SJCRH30 (cell line): ENCODE measurements around the gene CRACR2A. TPM values are rescaled to one million over a fixed set of nuclear protein-coding genes. Genes with fewer than 3 reads are reported as not detected.

ENCODE experiments used
- DNase-seq, 2 experiments: peaks; one replicate each; pipeline ENCODE4 v3.0.0-alpha.2; 2015 to 2020
- H3K27ac ChIP-seq: fragments of 250-450 bp; sonication (Bioruptor Pico); 2 replicates; pipeline ENCODE4 v1.5.1; 2020; ENCODE audit warnings: mild to moderate bottlenecking, moderate library complexity
- H3K27me3 ChIP-seq: fragments of 250-450 bp; sonication (Bioruptor Pico); 2 replicates; pipeline ENCODE4 v1.5.1; 2020; ENCODE audit warnings: mild to moderate bottlenecking, moderate library complexity
- H3K36me3 ChIP-seq: fragments of 250-450 bp; sonication (Bioruptor Pico); 2 replicates; pipeline ENCODE4 v1.5.1; 2020; ENCODE audit warnings: mild to moderate bottlenecking, moderate library complexity
- H3K4me1 ChIP-seq: fragments of 250-450 bp; sonication (Bioruptor Pico); 2 replicates; pipeline ENCODE4 v1.5.1; 2020; ENCODE audit warnings: mild to moderate bottlenecking, moderate library complexity
- H3K4me3 ChIP-seq: fragments of 250-450 bp; sonication (Bioruptor Pico); 2 replicates; pipeline ENCODE4 v1.5.1; 2020; ENCODE audit warnings: mild to moderate bottlenecking, moderate library complexity
- H3K9me3 ChIP-seq: fragments of 250-450 bp; sonication (Bioruptor Pico); replicated peaks from 2 replicates; pipeline ENCODE4 v1.5.1; 2020; ENCODE audit warnings: mild to moderate bottlenecking, moderate library complexity
- total RNA-seq: library from RNA; depleted of rRNA; stranded (reverse); fragments of >200 nt; shearing (Covaris generic); gene quantifications from 2 replicates; pipeline ENCODE4 v1.2.3, GENCODE V29; 2014

CRACR2A gene
- total RNA-seq, 1 experiment from 2014 or later = 16.1 TPM

DNA sequence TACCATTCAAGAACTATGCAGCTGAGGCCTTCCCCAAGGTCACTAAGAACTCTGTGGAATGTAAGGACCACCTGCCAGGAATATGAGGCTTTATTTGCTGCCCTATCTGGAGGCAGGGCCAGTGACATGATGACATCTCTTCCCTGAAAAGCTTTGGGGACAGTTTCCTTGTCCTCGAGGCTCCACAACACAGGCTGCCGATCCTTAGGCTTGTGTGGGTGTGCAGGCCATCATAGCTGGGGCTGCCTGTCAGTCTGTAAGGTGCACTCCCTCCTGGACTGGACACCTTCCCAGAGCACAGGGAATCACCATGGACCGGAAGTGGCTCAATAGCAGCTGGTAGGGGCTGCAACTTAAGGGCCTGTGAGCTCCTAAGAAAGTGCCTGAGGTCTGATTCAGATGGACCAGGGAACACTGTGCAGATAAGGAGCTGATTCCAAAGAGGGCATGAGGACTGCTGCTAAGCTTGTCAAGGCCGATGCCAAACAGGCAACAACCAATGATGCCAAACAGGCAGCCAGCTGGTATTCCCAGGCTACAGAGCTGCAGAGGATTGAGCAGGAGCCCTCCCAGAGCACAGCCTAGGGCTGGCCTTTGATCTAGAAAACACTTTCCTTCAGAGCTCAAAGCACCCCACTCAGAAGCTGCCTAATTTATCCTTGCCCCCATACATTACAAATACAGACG, 84.3 kb downstream of the CRACR2A start:
- no peak for DNase-seq
- no peak overlapping the region for H3K27ac ChIP-seq
- no peaks in the 10 kb centered on the region for H3K27me3 ChIP-seq
- no peaks in the 10 kb centered on the region for H3K4me1 ChIP-seq
- no peak overlapping the region for H3K4me3 ChIP-seq
- H3K36me3 ChIP-seq = no peaks in the 10 kb centered on the region
- H3K9me3 ChIP-seq = no peaks in the 10 kb centered on the region

DNA sequence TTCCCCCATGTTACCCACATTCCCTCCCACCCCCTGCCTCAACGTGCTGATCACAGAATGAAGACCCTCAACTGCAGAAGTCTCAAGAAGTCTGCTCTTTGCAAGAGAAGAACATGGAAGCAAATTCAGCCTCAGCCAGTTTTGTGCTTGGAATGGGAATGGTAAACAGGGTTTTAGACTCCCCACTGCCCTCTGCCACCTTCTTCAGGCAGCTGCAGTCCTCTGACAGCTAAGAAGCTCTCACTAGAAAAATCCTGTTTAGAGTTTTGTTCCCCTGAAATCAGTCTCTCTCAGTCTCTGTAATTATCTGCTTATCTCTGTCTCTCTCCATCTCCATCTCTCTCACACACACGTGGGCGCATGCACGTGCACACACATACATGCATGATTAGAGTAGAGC, 85.4 kb downstream of the CRACR2A start:
- Histone ChIP-seq H3K27me3 (no peaks in the 10 kb centered on the region), H3K4me1 (no peaks in the 10 kb centered on the region), H3K36me3 (no peaks in the 10 kb centered on the region), H3K4me3 (no peak overlapping the region), H3K9me3 (no peaks in the 10 kb centered on the region), H3K27ac (no peak overlapping the region)
- DNase-seq = no peak

DNA sequence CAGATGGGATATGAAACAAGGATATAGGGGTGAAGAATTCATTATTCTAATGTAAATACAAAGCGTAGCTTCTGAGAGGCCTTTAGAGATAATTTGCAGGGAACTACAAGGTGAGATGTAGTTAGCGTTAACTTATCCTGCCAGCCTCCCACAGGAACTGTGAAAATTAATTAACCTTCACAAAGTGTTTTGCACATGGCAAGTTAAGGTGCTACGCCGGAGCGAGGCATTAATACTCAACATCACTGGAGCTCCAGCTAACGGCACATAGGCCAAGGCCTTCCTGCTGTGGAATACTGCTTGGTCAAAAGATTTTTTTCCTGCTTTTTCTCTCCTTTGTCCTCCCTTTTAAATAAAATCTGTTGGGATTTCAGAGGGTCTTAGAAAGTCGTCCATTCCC, 86.5 kb downstream of the CRACR2A start:
- no peak for DNase-seq
- no peak overlapping the region for H3K4me3 ChIP-seq
- H3K36me3 ChIP-seq = no peaks in the 10 kb centered on the region
- H3K27me3 ChIP-seq = no peaks in the 10 kb centered on the region
- H3K27ac ChIP-seq = no peak overlapping the region
- no peaks in the 10 kb centered on the region for H3K4me1 ChIP-seq
- no peaks in the 10 kb centered on the region for H3K9me3 ChIP-seq

DNA sequence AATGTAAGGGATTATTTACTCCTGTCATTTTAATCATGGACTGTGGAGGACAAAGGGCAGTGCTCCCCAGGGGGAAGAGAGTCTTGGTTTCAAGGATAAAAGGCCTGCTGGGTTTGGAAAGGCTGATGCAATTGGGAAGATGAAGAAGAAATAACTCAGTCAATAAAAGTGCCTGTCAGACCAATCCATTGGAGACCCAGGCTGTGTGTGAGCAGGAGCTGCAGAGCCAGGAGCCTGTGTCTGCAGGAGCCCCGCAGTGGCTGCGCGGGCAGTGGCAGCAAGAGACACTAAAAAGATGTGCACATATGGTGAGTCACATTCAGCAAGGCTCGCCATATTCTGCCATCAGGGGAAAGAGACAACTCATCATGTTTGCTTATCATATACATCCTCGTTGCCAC, 90.4 kb downstream of the CRACR2A start:
- Histone ChIP-seq H3K27ac (no peak overlapping the region), H3K36me3 (no peaks in the 10 kb centered on the region; the same call in none of the 2 replicates), H3K4me1 (no peaks in the 10 kb centered on the region), H3K4me3 (no peak overlapping the region), H3K27me3 (no peaks in the 10 kb centered on the region), H3K9me3 (no peaks in the 10 kb centered on the region)
- DNase-seq = no peak

DNA sequence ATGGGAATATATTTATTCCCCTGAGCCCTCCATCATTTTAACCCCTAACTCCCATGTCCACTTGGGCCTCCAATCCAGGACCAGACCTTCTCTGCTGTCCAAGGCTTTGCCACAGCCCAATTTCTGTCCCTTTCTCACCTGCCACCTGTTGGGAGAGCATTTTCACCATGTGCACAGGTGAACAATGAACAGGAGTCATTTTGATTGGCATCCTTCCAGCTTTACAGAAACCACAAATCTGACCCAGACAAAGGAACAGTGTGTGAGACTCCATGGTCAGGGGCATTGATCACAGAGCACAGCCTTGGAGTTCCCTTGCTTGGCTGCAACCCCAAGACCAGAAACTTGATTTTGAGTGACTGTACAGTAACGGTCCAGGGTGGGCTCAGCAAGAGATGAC, 91.9 kb downstream of the CRACR2A start:
- H3K9me3 ChIP-seq = no peaks in the 10 kb centered on the region
- peak in 1 of 2 experiments; percentile 34 for DNase-seq
- H3K4me1 ChIP-seq = no peaks in the 10 kb centered on the region
- no peak overlapping the region for H3K27ac ChIP-seq
- no peaks in the 10 kb centered on the region; the same call in none of the 2 replicates for H3K36me3 ChIP-seq
- no peaks in the 10 kb centered on the region for H3K27me3 ChIP-seq
- no peak overlapping the region for H3K4me3 ChIP-seq

DNA sequence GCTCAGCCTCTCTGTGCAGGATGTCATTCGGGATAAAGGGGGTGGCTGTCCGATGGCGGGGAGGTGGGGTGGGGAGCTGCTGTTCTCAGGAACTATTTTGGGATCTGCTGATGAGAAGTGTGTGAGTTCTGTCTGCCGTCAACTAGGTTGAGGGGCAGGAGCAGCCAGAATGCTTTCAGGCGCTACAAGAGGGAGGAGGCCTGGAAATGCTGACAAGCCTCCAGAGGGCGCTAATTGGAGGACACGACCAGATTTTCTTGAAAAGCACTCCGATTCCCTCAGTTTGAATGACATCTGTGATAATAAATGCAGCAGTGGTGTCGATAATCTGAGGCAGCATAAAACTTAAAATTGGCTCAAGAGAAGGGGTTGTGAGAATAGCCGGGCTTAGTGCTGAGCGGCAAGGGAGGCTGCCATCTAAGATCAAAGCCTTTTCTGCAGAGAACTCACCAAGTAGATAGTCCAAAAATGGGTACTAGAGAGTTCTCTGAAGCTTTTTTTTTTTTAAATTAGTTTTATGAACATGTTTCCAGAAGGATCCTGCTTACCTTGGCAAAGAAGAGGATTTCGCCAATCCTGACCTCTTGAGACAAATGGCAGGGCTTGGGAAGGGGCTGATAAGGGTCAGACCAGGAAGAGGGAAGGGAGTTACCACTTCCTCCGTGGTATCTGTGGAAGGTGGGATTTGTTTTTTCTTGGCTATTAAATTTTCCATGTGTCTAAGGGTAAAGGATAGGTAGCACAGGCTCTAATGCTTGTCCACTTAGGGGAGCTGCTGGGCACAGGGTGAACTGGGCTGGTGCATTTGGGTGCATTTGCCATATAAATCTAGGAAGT, 94.4 kb downstream of the CRACR2A start:
- DNase-seq = peak; percentile 21 to 48

DNA sequence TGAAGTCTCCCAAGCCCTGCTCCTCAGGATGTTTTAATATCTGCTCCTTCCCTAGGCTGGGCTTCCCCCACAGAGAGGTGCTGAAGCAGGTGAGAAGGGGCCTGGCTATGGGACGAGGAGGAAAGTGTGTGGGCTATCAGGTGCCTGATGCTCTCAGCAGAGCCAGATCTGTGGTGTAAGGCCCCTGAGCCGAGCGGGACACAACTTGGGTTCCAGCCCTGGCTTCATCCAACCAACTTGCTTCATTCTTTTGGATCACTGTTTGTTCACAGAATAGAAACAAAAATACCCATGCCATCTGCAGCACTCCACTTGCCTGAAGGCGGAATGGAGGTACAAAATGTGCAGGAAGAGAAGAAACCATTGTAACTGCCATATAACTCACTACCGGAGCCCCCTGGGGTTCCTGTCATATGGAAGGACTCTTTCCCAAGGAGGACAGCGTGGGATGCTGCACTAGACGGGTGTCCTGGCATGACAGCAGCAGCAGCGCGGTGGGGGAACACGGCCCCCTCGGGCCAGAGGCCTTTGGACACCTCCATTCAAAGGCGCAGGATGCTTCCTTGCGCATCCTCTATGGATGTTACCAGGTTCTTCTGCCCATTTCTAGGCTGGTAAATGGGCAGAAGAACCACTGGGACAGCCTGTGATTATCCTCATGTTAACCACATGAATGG, 95.8 kb downstream of the CRACR2A start:
- H3K27ac ChIP-seq = no peak overlapping the region
- no peaks in the 10 kb centered on the region for H3K27me3 ChIP-seq
- H3K36me3 ChIP-seq = no peaks in the 10 kb centered on the region; the same call in none of the 2 replicates
- H3K4me1 ChIP-seq = no peaks in the 10 kb centered on the region
- DNase-seq = no peak
- no peaks in the 10 kb centered on the region for H3K9me3 ChIP-seq
- no peak overlapping the region for H3K4me3 ChIP-seq

More for the DNA sequence above, 94.4 kb downstream of the CRACR2A start:
- Histone ChIP-seq H3K4me1 (no peaks in the 10 kb centered on the region), H3K4me3 (no peak overlapping the region), H3K27ac (no peak overlapping the region), H3K36me3 (no peaks in the 10 kb centered on the region; the same call in none of the 2 replicates), H3K9me3 (no peaks in the 10 kb centered on the region), H3K27me3 (no peaks in the 10 kb centered on the region)

DNA sequence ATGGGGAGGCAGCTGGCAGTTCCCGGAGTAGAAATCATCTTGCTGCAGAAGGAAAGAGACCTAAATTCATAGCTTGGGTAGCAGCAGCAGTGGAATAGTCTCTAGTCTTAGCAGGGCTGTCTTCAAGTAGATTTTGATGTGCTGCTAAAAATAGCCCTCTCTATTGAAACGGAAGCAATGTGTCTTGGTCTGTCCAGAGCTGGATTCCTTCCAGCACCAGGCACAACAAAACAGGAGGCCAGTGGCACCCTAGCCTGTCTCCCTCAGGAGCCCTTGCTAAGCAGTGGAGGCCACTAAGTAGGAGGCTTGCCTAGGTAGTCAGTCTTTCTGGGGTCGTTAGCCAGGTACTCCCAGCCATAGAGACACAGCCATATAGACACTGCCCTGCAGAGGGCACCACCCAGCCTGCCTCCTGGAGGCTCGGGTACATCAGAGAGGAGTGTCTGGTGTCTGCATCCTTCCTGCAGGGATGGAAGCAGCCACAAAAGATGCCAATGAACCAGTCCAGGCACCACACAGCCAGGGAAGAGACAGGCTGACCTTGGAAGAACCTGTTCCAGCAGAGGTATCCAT, 97.5 kb downstream of the CRACR2A start:
- H3K4me3 ChIP-seq = no peak overlapping the region
- H3K4me1 ChIP-seq = no peaks in the 10 kb centered on the region
- no peak overlapping the region for H3K27ac ChIP-seq
- H3K9me3 ChIP-seq = no peaks in the 10 kb centered on the region
- no peaks in the 10 kb centered on the region; the same call in 1 of the 2 replicates for H3K36me3 ChIP-seq
- no peaks in the 10 kb centered on the region for H3K27me3 ChIP-seq
- peak; percentile 20 to 30 for DNase-seq

DNA sequence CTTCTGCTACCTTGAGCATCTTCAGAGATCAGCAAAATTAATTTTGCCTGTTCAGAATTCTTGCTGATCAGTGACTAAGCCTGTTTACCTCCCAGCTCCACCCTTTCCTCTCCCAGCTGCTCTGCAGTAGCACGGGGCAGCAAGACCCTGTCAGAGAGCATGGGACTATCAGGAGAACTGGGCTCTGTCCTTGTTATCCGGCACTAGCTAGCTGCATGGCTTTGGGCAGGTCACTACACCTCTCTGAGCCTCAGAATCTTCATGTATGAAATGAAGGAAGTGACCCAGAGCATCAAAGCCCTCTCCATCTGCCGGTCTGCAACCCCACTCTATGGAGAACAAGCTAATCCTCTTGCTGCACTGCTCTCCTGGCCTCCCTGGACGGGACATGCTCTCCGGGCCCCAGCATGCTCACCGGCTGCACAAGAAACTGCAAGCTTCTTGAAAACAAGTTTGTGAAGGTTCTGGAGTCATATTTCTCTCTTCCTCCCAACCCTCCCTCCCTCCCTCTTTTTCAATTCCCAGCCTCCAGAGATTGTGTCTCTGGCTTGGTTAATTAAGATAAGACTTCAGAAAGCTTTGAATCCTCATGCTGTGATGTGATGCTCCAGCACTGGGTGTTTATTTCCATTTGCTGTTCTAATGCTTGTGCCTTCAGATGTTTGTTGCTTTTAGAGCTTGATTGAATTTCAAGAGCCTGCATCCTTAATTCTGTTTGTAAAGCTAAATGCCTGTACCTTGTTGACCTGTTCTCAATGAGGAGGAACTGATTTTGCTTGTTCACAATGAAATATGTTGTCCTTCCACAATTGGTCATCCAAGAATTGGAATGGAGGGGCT, 101.1 kb downstream of the CRACR2A start:
- no peak for DNase-seq
- no peaks in the 10 kb centered on the region for H3K4me1 ChIP-seq
- no peak overlapping the region for H3K27ac ChIP-seq
- H3K27me3 ChIP-seq = no peaks in the 10 kb centered on the region
- no peak overlapping the region for H3K4me3 ChIP-seq
- no peaks in the 10 kb centered on the region for H3K36me3 ChIP-seq
- H3K9me3 ChIP-seq = no peaks in the 10 kb centered on the region

DNA sequence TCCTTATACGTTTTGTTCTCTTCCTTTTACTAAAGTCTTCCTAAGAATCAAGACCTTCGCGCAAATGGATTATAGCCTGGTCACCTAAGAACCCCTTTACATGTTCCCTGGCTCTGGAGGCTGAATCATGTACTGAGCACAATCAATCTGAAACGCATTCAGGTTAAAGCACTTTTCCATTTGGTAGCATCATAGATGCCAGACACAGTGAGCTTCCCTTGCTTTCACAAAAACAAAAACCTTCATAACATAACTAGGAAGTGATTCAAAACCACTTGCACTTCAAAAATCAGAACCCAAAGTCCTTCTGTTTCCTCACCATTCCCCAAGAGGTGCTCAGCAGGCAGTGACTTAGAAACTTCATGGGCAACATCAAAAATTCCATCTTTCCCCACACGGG, 105.4 kb downstream of the CRACR2A start:
- H3K27me3 ChIP-seq = no peaks in the 10 kb centered on the region
- H3K27ac ChIP-seq = no peak overlapping the region
- no peak overlapping the region for H3K4me3 ChIP-seq
- DNase-seq = no peak
- no peaks in the 10 kb centered on the region; the same call in 1 of the 2 replicates for H3K4me1 ChIP-seq
- H3K36me3 ChIP-seq = no peaks in the 10 kb centered on the region
- no peaks in the 10 kb centered on the region for H3K9me3 ChIP-seq

DNA sequence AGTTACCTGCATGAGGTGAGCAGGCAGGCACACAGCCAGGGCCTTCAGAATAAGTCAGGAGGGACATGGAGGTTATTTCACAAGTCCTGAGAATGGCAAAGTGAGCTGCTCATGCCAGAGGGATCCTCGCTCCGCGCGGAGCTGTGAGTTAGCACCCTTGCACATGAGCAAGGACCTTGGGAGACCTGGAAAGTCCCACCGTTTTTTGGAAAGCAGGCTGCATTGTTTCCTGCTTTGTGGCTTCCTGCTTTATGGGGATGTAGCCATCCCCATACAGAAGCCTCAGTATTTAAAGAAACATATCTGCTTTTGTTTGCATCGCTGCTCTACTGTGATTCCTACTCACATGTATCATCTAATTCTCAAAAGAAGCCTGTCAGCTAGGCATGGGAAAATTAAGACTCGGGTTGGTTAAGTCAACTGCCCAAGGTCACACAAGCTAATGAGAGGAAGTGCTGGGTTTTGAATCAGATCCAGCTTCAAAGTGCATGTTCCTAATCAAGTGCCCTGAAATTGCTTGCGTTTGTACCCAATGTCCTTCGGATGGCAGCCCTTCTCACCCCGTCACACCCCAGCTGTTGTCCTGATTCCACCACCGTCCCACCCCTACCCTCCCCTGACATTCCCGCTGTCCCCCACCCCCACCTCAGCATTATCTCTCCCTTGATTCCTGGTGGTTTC, 106.2 kb downstream of the CRACR2A start:
- no peaks in the 10 kb centered on the region for H3K9me3 ChIP-seq
- H3K4me1 ChIP-seq = peaks cover 5% of the 10 kb centered on the region; the same call in 1 of the 2 replicates
- no peak for DNase-seq
- no peaks in the 10 kb centered on the region for H3K27me3 ChIP-seq
- H3K27ac ChIP-seq = no peak overlapping the region
- H3K4me3 ChIP-seq = no peak overlapping the region
- no peaks in the 10 kb centered on the region for H3K36me3 ChIP-seq

DNA sequence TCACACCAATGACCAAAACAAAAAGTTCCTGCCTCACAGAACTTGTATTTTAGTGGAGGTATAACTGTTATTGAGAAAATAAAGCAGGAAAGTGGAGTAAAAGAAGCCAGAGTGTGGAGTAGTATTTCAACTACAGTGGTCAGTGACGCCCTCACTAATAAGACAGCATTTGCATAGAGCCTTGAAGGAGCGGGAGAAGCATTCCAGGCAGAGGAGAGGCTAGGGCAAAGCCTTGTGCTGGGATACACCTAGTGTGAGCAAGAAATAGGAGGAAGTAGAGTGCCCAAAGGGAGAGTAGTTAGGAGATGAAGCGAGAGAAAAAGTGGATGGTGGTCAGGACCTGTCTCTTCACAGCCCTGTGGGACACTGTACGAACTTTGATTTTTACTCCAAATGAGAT, 107.8 kb downstream of the CRACR2A start:
- H3K9me3 ChIP-seq = no peaks in the 10 kb centered on the region
- no peaks in the 10 kb centered on the region for H3K27me3 ChIP-seq
- H3K27ac ChIP-seq = no peak overlapping the region
- DNase-seq = no peak
- H3K4me1 ChIP-seq = peaks cover 10% of the 10 kb centered on the region; the same call in 1 of the 2 replicates
- H3K36me3 ChIP-seq = no peaks in the 10 kb centered on the region
- no peak overlapping the region for H3K4me3 ChIP-seq

DNA sequence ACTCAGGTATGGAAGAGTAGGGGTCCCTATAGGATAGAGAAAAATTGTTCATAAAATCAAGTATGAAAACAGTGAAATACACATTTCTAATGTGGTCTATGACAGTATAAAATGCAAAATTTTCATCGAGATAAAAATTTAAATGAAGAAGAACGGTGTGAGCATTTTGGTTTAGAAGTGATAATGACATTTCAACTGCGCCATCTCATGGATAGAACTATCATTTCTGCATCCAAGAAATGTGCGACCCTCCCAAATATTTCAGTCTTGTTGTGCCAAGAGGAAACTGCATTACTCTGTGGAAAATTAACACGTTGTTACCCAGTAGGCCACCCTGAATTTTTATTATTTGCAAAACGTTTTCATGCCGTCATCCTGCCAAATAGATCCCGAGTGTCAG, 108.8 kb downstream of the CRACR2A start:
- Histone ChIP-seq H3K9me3 (no peaks in the 10 kb centered on the region), H3K27ac (no peak overlapping the region), H3K36me3 (no peaks in the 10 kb centered on the region), H3K27me3 (no peaks in the 10 kb centered on the region), H3K4me1 (peaks cover 10% of the 10 kb centered on the region; the same call in 1 of the 2 replicates), H3K4me3 (no peak overlapping the region)
- DNase-seq = no peak
